GM12878 (cell line): ENCODE results near the gene RAI14.

ENCODE experiments used
- BRCA1 ChIP-seq: IDR thresholded peaks from 2 replicates; pipeline ENCODE4 v1.6.1; 2011; ENCODE audit warnings: low read depth, low read length, improper control_type of control experiment
- GABPA ChIP-seq: IDR thresholded peaks from 2 replicates; pipeline ENCODE4 v1.6.1; 2014; ENCODE audit warnings: antibody characterized with exemption, low read depth, mild to moderate bottlenecking, inconsistent platforms
- IRF4 ChIP-seq: IDR thresholded peaks from 2 replicates; pipeline ENCODE4 v1.6.1; 2011; ENCODE audit warnings: low read depth, low read length
- MTA3 ChIP-seq: IDR thresholded peaks from 2 replicates; pipeline ENCODE4 v1.6.1; 2012; ENCODE audit warnings: low read length, inconsistent platforms, borderline replicate concordance
- POLR2A ChIP-seq: IDR thresholded peaks from 2 replicates; pipeline ENCODE4 v1.6.1; 2011; ENCODE audit warnings: low read depth, mild to moderate bottlenecking, low read length
- POLR2AphosphoS5 ChIP-seq: IDR thresholded peaks from 2 replicates; pipeline ENCODE4 v1.6.1; 2011; ENCODE audit warnings: mild to moderate bottlenecking, low read length, inconsistent platforms
- SMC3 ChIP-seq: IDR thresholded peaks from 2 replicates; pipeline ENCODE4 v1.6.1; 2011; ENCODE audit warnings: low read length, improper control_type of control experiment, borderline replicate concordance
- USF2 ChIP-seq: IDR thresholded peaks from 2 replicates; pipeline ENCODE4 v1.6.1; 2011; ENCODE audit warnings: low read depth, low read length, improper control_type of control experiment, borderline replicate concordance
- ZNF217 ChIP-seq: fragments of 450-650 bp; IDR thresholded peaks from 2 replicates; pipeline ENCODE4 v1.6.1; 2017; ENCODE audit warnings: antibody characterized with exemption, mild to moderate bottlenecking
- TF ChIP-seq, protein P1 (sequence below): IDR thresholded peaks from 2 replicates; pipeline ENCODE4 v1.6.1; 2011; ENCODE audit warnings: borderline replicate concordance, low read depth, mild to moderate bottlenecking, moderate library complexity, mixed read lengths, low read length; ENCODE audit not compliant: insufficient read depth; ENCODE audit errors: extremely low read length
- TF ChIP-seq, protein P2 (sequence below): fragments of 450-650 bp; formaldehyde crosslinking; IDR thresholded peaks from 2 replicates; pipeline ENCODE4 v1.4.0; 2020; ENCODE audit warnings: mild to moderate bottlenecking, moderate library complexity

DNA sequence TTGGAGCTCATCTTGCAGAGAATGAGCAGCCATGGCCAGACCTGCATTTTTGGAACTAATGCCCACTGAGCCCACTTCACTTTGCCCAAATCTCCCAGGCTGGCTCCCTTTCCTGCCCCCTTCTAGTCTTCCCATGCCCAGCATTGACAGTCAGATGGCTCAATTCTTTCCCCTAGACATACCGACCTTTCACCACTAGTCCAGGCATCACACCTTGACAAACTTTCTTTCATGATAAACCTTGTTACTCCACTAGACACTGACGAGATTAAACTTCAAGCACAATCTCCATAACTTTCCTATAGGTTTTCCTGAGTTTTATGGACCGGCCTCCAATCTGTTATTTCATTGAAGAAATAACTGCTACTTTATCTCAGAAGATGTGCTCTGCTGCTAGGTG is 47.8 kb upstream of the RAI14 start:
- TF ChIP-seq, protein P1, sequence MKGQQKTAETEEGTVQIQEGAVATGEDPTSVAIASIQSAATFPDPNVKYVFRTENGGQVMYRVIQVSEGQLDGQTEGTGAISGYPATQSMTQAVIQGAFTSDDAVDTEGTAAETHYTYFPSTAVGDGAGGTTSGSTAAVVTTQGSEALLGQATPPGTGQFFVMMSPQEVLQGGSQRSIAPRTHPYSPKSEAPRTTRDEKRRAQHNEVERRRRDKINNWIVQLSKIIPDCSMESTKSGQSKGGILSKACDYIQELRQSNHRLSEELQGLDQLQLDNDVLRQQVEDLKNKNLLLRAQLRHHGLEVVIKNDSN: no peak
- TF ChIP-seq GABPA: no peak
- no peak for TF ChIP-seq SMC3
- no peak for TF ChIP-seq MTA3
- TF ChIP-seq POLR2AphosphoS5: no peak
- no peak for TF ChIP-seq BRCA1
- no peak for TF ChIP-seq IRF4
- no peak for TF ChIP-seq USF2
- TF ChIP-seq POLR2A: no peak
- TF ChIP-seq, protein P2, sequence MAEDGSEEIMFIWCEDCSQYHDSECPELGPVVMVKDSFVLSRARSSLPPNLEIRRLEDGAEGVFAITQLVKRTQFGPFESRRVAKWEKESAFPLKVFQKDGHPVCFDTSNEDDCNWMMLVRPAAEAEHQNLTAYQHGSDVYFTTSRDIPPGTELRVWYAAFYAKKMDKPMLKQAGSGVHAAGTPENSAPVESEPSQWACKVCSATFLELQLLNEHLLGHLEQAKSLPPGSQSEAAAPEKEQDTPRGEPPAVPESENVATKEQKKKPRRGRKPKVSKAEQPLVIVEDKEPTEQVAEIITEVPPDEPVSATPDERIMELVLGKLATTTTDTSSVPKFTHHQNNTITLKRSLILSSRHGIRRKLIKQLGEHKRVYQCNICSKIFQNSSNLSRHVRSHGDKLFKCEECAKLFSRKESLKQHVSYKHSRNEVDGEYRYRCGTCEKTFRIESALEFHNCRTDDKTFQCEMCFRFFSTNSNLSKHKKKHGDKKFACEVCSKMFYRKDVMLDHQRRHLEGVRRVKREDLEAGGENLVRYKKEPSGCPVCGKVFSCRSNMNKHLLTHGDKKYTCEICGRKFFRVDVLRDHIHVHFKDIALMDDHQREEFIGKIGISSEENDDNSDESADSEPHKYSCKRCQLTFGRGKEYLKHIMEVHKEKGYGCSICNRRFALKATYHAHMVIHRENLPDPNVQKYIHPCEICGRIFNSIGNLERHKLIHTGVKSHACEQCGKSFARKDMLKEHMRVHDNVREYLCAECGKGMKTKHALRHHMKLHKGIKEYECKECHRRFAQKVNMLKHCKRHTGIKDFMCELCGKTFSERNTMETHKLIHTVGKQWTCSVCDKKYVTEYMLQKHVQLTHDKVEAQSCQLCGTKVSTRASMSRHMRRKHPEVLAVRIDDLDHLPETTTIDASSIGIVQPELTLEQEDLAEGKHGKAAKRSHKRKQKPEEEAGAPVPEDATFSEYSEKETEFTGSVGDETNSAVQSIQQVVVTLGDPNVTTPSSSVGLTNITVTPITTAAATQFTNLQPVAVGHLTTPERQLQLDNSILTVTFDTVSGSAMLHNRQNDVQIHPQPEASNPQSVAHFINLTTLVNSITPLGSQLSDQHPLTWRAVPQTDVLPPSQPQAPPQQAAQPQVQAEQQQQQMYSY (CRISPR knock-in tag): no peak
- no peak for TF ChIP-seq ZNF217
